Measurements from ENCODE around the gene GPR62.

- no peak for TF ChIP-seq CTCF (conservative IDR thresholded peaks at IDR 0.05; ENCODE audit: low read depth in 2 of 2)
- TF ChIP-seq POLR2AphosphoS5 (IDR thresholded peaks at IDR 0.05; ENCODE audit: low read depth), result no peak
- TF ChIP-seq REST (IDR thresholded peaks at IDR 0.05; ENCODE audit: unreplicated experiment), result no peak
Measured at GRCh38 chr3:51986010-51986947, 31.1 kb downstream of the GPR62 start.
